Measurements from ENCODE around the gene TRMO. TPM values are rescaled to one million over a fixed set of nuclear protein-coding genes. Genes with fewer than 3 reads are reported as not detected.

The TRMO gene
- total and polyA plus RNA-seq, 2 donors (not counting 1 experiment from before 2014, with no cell fraction given) = 12.9 to 15.8 TPM

GRCh38 chr9:97905228-97905627 is 17.1 kb downstream of the TRMO start:
- peaks cover 3% of the 10 kb centered on the region for H3K4me1 ChIP-seq (ENCODE audit: control insufficient read depth, extremely low read depth, insufficient read depth, low read length)
- no peaks in the 10 kb centered on the region for H3K36me3 ChIP-seq (ENCODE audit: control insufficient read depth, insufficient read depth, low read length)
- H3K4me2 ChIP-seq (ENCODE audit: extremely low read depth, insufficient read depth, low read length) = no peak overlapping the region
- H3K9me3 ChIP-seq (ENCODE audit: control insufficient read depth, insufficient read depth, low read depth, low read length) = no peaks in the 10 kb centered on the region
- no peak overlapping the region for H2AFZ ChIP-seq (ENCODE audit: low read length)
- no peaks in the 10 kb centered on the region for H3K79me2 ChIP-seq (ENCODE audit: control insufficient read depth, insufficient read depth, low read length)
- no peak overlapping the region for H3K4me3 ChIP-seq (replicated peaks in 1 of 4; ENCODE audit: control extremely low read depth in 1 of 4, insufficient read depth in 1 of 4, low read depth in 3 of 4, low read length in 4 of 4)
- H3K27me3 ChIP-seq (ENCODE audit: control insufficient read depth, insufficient read depth, low read length) = no peaks in the 10 kb centered on the region
- H4K20me1 ChIP-seq (ENCODE audit: control insufficient read depth, extremely low read depth, insufficient read depth, low read length) = no peaks in the 10 kb centered on the region
- DNase-seq (ENCODE audit: low read depth in 2 of 2) = no peak
- H3K9ac ChIP-seq (ENCODE audit: insufficient read depth, low read length) = no peak overlapping the region
- H3K27ac ChIP-seq (ENCODE audit: insufficient read depth, low read length) = no peak overlapping the region
- no peak for TF ChIP-seq EZH2 (IDR thresholded peaks at IDR 0.05; ENCODE audit: low read length, missing control alignments)

GRCh38 chr9:97904725-97905124 is 17.6 kb downstream of the TRMO start:
- TF ChIP-seq EZH2 (IDR thresholded peaks at IDR 0.05; ENCODE audit: low read length, missing control alignments) (no peak), CTCF (conservative IDR thresholded peaks at IDR 0.05 in 1 of 2, IDR thresholded peaks at IDR 0.05 in 1 of 2; ENCODE audit: low read depth in 1 of 2, low read length in 2 of 2) (no peak)
- DNase-seq (ENCODE audit: low read depth in 2 of 2) = no peak
- no peaks in the 10 kb centered on the region for H3K9me3 ChIP-seq (ENCODE audit: control insufficient read depth, insufficient read depth, low read depth, low read length)
- H3K9ac ChIP-seq (ENCODE audit: insufficient read depth, low read length) = no peak overlapping the region
- no peaks in the 10 kb centered on the region for H3K27me3 ChIP-seq (ENCODE audit: control insufficient read depth, insufficient read depth, low read length)
- no peaks in the 10 kb centered on the region for H4K20me1 ChIP-seq (ENCODE audit: control insufficient read depth, extremely low read depth, insufficient read depth, low read length)
- H3K4me3 ChIP-seq (replicated peaks in 1 of 4; ENCODE audit: control extremely low read depth in 1 of 4, insufficient read depth in 1 of 4, low read depth in 3 of 4, low read length in 4 of 4) = no peak overlapping the region
- no peak overlapping the region for H3K27ac ChIP-seq (ENCODE audit: insufficient read depth, low read length)
- H3K4me2 ChIP-seq (ENCODE audit: extremely low read depth, insufficient read depth, low read length) = no peak overlapping the region
- no peaks in the 10 kb centered on the region for H3K36me3 ChIP-seq (ENCODE audit: control insufficient read depth, insufficient read depth, low read length)
- H2AFZ ChIP-seq (ENCODE audit: low read length) = no peak overlapping the region
- H3K79me2 ChIP-seq (ENCODE audit: control insufficient read depth, insufficient read depth, low read length) = no peaks in the 10 kb centered on the region
- peaks cover 5% of the 10 kb centered on the region for H3K4me1 ChIP-seq (ENCODE audit: control insufficient read depth, extremely low read depth, insufficient read depth, low read length)

- DNase-seq (ENCODE audit: low read depth in 2 of 2) = no peak
- TF ChIP-seq EZH2 (IDR thresholded peaks at IDR 0.05; ENCODE audit: low read length, missing control alignments) (no peak), CTCF (conservative IDR thresholded peaks at IDR 0.05 in 1 of 2, IDR thresholded peaks at IDR 0.05 in 1 of 2; ENCODE audit: low read depth in 1 of 2, low read length in 2 of 2) (no peak)
- Histone ChIP-seq H3K4me3 (replicated peaks in 1 of 4; ENCODE audit: control extremely low read depth in 1 of 4, insufficient read depth in 1 of 4, low read depth in 3 of 4, low read length in 4 of 4) (no peak overlapping the region), H3K9ac (ENCODE audit: insufficient read depth, low read length) (no peak overlapping the region), H4K20me1 (ENCODE audit: control insufficient read depth, extremely low read depth, insufficient read depth, low read length) (no peaks in the 10 kb centered on the region), H3K27ac (ENCODE audit: insufficient read depth, low read length) (no peak overlapping the region), H3K9me3 (ENCODE audit: control insufficient read depth, insufficient read depth, low read depth, low read length) (no peaks in the 10 kb centered on the region), H3K79me2 (ENCODE audit: control insufficient read depth, insufficient read depth, low read length) (no peaks in the 10 kb centered on the region), H3K4me1 (ENCODE audit: control insufficient read depth, extremely low read depth, insufficient read depth, low read length) (peaks cover 5% of the 10 kb centered on the region), H3K36me3 (ENCODE audit: control insufficient read depth, insufficient read depth, low read length) (no peaks in the 10 kb centered on the region), H3K27me3 (ENCODE audit: control insufficient read depth, insufficient read depth, low read length) (no peaks in the 10 kb centered on the region), H2AFZ (ENCODE audit: low read length) (no peak overlapping the region), H3K4me2 (ENCODE audit: extremely low read depth, insufficient read depth, low read length) (no peak overlapping the region)
Observed at GRCh38 chr9:97903177-97903576, 19.1 kb downstream of the TRMO start.
